Stimulated activated CD4-positive, alpha-beta T cell treated with anti-CD3 and anti-CD28 coated beads, Interleukin-12 subunit alpha, Interleukin-12 subunit beta, amount 100 ng/mL, for 24 hours (primary cell): ENCODE measurements around the gene FHOD1.

Source experiments
- DNase-seq, 2 experiments: peaks; one replicate each; pipeline ENCODE4 v3.0.0-alpha.2; 2020; ENCODE audit warnings: low read depth in 2 of 2

Gene FHOD1

GRCh38 chr16:67247192-67248072 is at the start of gene FHOD1:
Gene FHOD1, minus strand, starts transcription at chr16:67247481. Its CDS starts 71 bp downstream, at chr16:67247410.
- DNase-seq = peak; percentile 93 to 100

- no peak for DNase-seq
These were observed 49.1 kb upstream of the FHOD1 start for GRCh38 chr16:67296420-67296819.

GRCh38 chr16:67294938-67295361 is 47.7 kb upstream of the FHOD1 start:
- DNase-seq = no peak

- DNase-seq = no peak
These were observed 47.0 kb upstream of the FHOD1 start for GRCh38 chr16:67294171-67294757.

- no peak for DNase-seq
These were observed 44.2 kb upstream of the FHOD1 start for GRCh38 chr16:67291461-67291860.

- no peak for DNase-seq
These were observed 40.7 kb upstream of the FHOD1 start for GRCh38 chr16:67287960-67288359.

GRCh38 chr16:67286441-67287235 is 39.4 kb upstream of the FHOD1 start:
- DNase-seq = no peak

- no peak for DNase-seq
These were observed 37.7 kb upstream of the FHOD1 start for GRCh38 chr16:67284699-67285646.

GRCh38 chr16:67283826-67284555 is 36.7 kb upstream of the FHOD1 start:
- DNase-seq = no peak

- no peak for DNase-seq
These were observed 36.0 kb upstream of the FHOD1 start for GRCh38 chr16:67283039-67283825.

GRCh38 chr16:67282447-67282805 is 35.1 kb upstream of the FHOD1 start:
- no peak for DNase-seq

GRCh38 chr16:67281536-67282446 is 34.5 kb upstream of the FHOD1 start:
- DNase-seq = no peak

- no peak for DNase-seq
These were observed 33.1 kb upstream of the FHOD1 start for GRCh38 chr16:67280090-67281015.

GRCh38 chr16:67279296-67280089 is 32.2 kb upstream of the FHOD1 start, which contains the start of gene PLEKHG4:
Gene PLEKHG4, plus strand, starts transcription at chr16:67279532. Its CDS starts 513 bp downstream, at chr16:67280045.
- DNase-seq = peak; percentile 73 to 79

GRCh38 chr16:67278773-67279295 is 31.6 kb upstream of the FHOD1 start:
- peak; percentile 24 to 52 for DNase-seq

- DNase-seq = no peak
These were observed 30.9 kb upstream of the FHOD1 start for GRCh38 chr16:67277999-67278772.
